HG03565 (cell line): ENCODE results near the gene KCNJ10.

Source experiments
- ATAC-seq: cut with Tn5 transposase; IDR thresholded peaks from one replicate; pipeline ENCODE4 v1.9.1; 2021; ENCODE audit warnings: mild to moderate bottlenecking, moderate library complexity; ENCODE audit not compliant: unreplicated experiment

Gene KCNJ10

DNA sequence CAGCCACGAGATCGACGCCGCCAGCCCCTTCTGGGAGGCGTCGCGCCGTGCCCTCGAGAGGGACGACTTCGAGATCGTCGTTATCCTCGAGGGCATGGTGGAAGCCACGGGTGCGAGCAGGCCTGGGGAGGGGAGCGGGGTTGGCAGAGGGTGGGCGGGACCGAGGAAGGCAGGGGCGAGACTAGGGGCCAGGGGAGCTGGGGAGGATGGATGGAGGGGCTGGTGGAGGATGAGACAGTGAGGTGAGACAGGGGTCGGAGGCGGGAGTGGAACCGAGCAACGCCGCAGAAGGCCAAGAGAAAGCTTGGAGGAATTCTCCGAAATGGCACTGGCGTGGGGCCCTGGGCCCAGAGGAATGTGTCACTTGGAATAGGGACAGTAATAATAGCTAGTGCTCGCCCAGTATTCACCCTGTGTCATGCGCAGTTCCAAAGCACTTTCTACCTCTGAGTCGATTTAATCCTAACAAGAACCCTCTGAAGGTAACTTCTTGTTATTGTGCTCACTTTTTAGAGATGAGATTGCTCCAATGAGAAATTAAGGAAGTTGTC, 14.9 kb upstream of the KCNJ10 start:
- ATAC-seq, result no peak

- ATAC-seq, result no peak
These were observed 14.2 kb upstream of the KCNJ10 start for GRCh38 chr1:160083968-160084770.

DNA sequence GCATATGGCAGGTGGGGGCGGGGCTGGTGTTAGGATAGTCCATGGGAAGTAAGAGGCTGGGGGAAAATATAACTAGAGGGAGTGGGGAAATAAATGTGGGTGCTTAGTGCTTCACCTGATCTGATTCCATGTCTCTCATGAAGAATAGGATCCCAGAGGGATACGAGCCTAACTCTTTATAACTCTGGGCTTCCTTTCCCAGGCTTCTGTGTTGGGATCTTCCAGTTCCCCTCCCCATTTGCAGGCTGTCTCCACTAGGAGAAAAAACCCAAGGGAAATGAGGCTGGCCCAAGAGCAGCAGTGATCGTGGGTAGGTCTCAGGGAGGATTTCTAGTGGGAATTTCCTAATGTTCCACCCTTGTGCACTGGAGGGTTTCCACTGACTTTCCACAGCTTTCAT, 13.0 kb upstream of the KCNJ10 start:
- no peak for ATAC-seq

DNA sequence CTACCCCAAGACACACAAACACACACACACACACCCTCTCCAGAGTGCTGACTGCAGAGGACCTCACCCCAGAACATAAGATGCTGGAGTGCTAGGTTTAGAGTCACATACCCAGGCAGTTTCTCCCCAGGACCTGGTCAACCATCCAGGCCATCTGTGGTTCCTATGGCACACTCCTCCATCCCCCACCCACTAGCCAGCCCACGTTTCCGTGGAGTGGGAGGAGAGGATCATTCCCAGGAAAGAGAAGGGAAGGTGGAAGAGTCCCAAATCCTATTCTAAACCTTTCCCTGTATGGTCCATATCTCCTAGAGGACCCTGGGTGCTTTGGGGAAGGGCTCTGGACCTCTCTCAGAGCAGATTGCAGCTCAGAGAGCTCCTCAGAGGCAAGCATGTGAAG, 12.5 kb upstream of the KCNJ10 start:
- ATAC-seq, result no peak

DNA sequence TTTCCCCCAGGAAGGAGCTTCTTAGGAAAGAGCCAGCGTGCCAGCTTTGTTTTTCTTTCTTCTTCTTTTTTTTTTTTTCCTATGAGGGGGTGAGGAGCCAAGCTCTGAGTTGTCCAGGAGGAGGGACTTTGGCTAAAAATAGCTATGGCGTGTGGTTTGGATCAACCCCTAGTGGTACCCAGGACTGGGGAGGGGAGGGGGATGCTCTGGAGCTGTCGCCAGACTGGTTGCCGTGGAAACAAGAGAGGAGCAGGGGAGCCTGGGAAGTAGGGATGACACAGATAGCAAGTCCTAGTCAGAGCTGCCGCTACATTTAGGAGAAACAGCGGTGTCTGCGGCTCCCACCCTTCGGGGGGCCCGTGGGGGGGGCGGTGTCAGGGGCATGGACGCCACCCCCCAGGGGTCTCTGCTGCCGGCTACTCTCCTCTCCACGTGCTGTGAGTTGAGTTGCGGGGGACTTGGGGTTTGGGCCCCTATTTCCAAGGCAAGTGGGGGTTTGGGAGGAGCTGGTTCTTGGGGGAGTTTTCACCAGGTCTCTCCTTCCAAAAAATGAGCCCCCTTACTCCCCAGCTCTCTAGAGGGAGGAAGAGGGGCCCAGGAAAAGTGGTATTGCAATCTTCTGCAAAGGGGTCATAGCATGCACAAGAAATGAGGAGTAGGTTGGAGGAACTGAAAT, 11.4 kb upstream of the KCNJ10 start, which contains the start of gene KCNJ9:
KCNJ9 (plus strand) TSS at position 278 of the 676 bp plus-strand sequence. CDS start 2,493 bp downstream, outside the sequence.
- no peak for ATAC-seq

- no peak for ATAC-seq
These were observed 10.6 kb upstream of the KCNJ10 start for GRCh38 chr1:160080381-160081100.

GRCh38 chr1:160079448-160079847, 9.5 kb upstream of the KCNJ10 start:
- ATAC-seq, result no peak

DNA sequence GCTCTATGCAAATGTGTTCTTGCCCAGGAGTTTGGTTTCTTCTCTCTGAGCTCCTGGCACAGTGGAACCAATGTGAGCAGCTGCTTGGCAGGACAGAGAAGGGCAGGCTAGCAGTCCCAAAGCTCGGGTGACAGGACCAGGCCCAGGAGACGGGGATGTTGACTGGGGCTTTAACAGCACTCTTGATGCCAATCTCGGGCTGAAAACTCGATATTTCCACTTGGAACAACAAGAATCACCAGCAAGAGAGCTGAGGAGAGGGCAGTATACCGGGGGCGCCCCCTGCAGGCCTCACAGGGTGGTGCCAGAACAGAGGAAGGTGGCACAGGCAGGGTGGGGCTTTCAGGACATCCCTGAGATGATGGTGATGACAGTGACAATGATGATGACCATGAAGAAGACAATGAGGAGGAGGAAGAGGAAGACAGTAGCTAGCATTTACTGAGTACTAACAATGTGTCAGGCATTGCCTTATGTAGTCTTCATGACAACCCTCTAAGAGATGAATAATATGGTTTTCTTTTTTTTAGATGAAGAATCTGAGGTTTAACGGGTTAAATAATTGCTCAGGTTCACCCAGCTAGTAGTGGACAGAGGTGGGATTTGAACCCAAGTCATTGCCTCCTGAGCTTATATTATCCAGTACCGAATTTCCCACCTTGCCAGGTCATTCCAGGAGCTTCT, 8.7 kb upstream of the KCNJ10 start:
- ATAC-seq, result peak; percentile 70

GRCh38 chr1:160077486-160077885, 7.5 kb upstream of the KCNJ10 start:
- ATAC-seq, result no peak

- no peak for ATAC-seq
These were observed 6.3 kb upstream of the KCNJ10 start for GRCh38 chr1:160076295-160076694.

- no peak for ATAC-seq
These were observed 5.9 kb upstream of the KCNJ10 start for GRCh38 chr1:160075836-160076235.

- no peak for ATAC-seq
These were observed 4.9 kb upstream of the KCNJ10 start for GRCh38 chr1:160074865-160075264.

DNA sequence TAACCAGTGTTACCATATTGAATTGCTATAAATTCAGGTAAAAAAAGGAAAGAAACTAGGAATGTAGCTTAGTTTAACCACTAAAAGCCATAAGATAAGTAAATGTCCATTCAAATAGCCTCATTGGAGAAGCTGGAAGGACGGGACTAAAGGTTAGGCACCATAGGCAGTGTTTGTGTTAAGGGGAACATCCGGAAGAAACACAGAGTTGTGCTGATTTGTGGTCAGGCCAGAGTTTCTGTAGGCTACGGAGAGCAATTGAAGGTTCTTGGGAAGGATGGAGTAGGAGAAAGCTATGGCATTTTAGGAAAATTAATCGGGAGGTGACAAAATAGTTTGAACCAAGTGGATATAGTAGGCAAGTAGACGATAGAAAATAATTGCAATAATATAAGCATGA, 1.3 kb upstream of the KCNJ10 start:
- no peak for ATAC-seq

- no peak for ATAC-seq
These were observed 543 bp upstream of the KCNJ10 start for GRCh38 chr1:160070243-160071163.

GRCh38 chr1:160068225-160068624, 1.7 kb downstream of the KCNJ10 start:
- ATAC-seq, result no peak

GRCh38 chr1:160066829-160067745, 2.9 kb downstream of the KCNJ10 start:
- ATAC-seq, result no peak

DNA sequence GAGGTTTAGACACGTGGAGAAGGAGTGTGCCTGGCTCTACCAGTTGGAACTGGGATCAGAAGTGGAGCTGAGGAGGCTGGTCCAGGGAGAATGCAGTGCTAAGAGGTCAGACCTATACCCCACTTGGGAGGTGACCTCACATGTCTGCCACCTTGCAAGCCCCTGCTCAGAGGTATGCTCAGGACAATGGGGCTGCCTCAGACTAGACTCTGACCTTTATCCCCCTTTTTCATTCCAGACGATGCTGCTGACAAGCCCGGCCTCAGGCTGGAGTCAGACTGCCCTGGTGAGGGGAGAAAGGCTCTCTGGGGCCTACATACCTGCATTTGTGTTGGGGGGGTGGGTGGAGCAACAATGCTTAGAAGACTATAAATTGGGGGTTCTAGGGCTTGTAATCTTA, 5.2 kb downstream of the KCNJ10 start:
- ATAC-seq, result no peak

DNA sequence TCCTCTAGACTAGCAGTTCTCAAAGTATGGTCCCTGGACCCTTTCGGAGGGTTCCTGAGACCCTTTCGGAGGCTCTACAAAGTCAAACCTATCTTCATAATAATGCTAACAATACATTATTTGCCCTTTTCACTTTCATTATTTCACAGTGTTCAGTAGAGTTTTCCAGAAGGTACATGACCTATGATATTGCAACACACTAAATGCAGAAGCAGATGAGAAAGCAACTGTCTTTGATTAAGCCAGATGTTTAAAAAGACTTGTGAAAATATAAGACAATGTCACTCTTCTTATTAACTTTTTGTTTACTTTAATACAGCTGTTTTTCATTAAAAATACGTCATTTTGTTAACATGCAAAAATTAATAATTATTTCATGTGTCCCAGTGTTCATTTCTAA, 5.8 kb downstream of the KCNJ10 start:
- ATAC-seq, result no peak

DNA sequence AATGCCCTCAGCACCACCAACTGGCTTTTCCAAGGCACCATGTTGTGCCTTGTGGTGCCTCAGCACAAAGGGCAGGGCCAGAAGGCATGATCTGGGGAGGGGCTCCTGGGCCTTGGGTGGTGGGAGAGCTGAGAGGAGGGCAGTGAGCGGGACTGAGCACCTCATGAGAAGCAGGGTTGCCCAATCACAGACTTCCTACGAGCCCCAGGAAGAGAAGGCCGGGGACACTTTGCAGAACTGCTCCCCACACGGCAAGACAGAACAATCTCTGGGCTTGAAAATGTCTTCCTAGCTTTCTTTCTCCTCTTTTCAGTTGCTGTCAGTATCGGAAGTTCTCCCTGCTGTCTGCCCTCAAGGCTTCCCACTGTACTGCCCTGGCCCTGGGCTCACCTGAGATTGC, 6.8 kb downstream of the KCNJ10 start:
- ATAC-seq, result no peak
